Measurements from ENCODE around the gene AURKB. TPM values are rescaled to one million over a fixed set of nuclear protein-coding genes. Genes with fewer than 3 reads are reported as not detected.
A peak's percentile ranks its signal among the peaks of the same experiment; 100 is the strongest.

AURKB gene
- total and polyA plus RNA-seq, 10 of the 15 experiments (the other 5 are each of a cell fraction or from before 2014, with no cell fraction given): 52.7 to 209 (median 128) TPM

- TF ChIP-seq CUX1 (IDR thresholded peaks at IDR 0.05; ENCODE audit: insufficient replicate concordance, low read depth, low read length) (no peak), ASH2L (IDR thresholded peaks at IDR 0.05; ENCODE audit: borderline replicate concordance, low read depth) (no peak), ZZZ3 (IDR thresholded peaks at IDR 0.05; ENCODE audit: control insufficient read depth, insufficient read length, low read depth) (no peak), BCLAF1 (IDR thresholded peaks at IDR 0.05) (no peak; the same call in 1 of the 2 replicates), JUNB (IDR thresholded peaks at IDR 0.05) (no peak), E4F1 (IDR thresholded peaks at IDR 0.05; ENCODE audit: borderline replicate concordance, partially characterized antibody) (peak; percentile 69), RBBP5 (conservative IDR thresholded peaks at IDR 0.05) (no peak), CHD1 (IDR thresholded peaks at IDR 0.05; ENCODE audit: low read depth, low read length) (no peak), NFYB (IDR thresholded peaks at IDR 0.05; ENCODE audit: insufficient read depth, low read depth, low read length) (peak; percentile 99), REST (IDR thresholded peaks at IDR 0.05; ENCODE audit: low read depth, low read length) (no peak), NKRF (conservative IDR thresholded peaks at IDR 0.05) (peak; percentile 80)
These were observed 54.0 kb downstream of the AURKB start (continued) for GRCh38 chr17:8156246-8156992.

All from GM12878 (cell line).